Measurements from ENCODE around the gene ASAP2. TPM values are rescaled to one million over a fixed set of nuclear protein-coding genes. Genes with fewer than 3 reads are reported as not detected.
"Not testable (repeated sequence)": the region's sequence is repeated elsewhere in the genome, so short reads cannot be mapped to it uniquely, and the experiment has no call there.

The ASAP2 gene
- total RNA-seq, 1 donor from 2014 or later: 58.0 TPM

- DNase-seq: no peak
Observed at GRCh38 chr2:9256147-9256546, 49.5 kb downstream of the ASAP2 start.

GRCh38 chr2:9256570-9257043 is 50.0 kb downstream of the ASAP2 start:
- DNase-seq: peak; percentile 56

- no peak for DNase-seq
Observed at GRCh38 chr2:9258501-9258900, 51.9 kb downstream of the ASAP2 start.

GRCh38 chr2:9258953-9259399 is 52.4 kb downstream of the ASAP2 start:
- DNase-seq: peak; percentile 49

- peak; percentile 58 for DNase-seq
Observed at GRCh38 chr2:9260464-9260918, 53.9 kb downstream of the ASAP2 start.

GRCh38 chr2:9261231-9261883 is 54.7 kb downstream of the ASAP2 start:
- DNase-seq: no peak

- peak; percentile 95 for DNase-seq
Observed at GRCh38 chr2:9262671-9263171, 56.1 kb downstream of the ASAP2 start.

- DNase-seq: peak; percentile 56
Observed at GRCh38 chr2:9263428-9263827, 56.8 kb downstream of the ASAP2 start.

GRCh38 chr2:9264301-9264700 is 57.7 kb downstream of the ASAP2 start:
- no peak for DNase-seq

GRCh38 chr2:9266711-9267110 is 60.1 kb downstream of the ASAP2 start:
- DNase-seq: no peak

- DNase-seq: not testable (repeated sequence)
Observed at GRCh38 chr2:9267286-9267685, 60.7 kb downstream of the ASAP2 start.

GRCh38 chr2:9268301-9269080 is 61.9 kb downstream of the ASAP2 start:
- DNase-seq: no peak

- no peak for DNase-seq
Observed at GRCh38 chr2:9269295-9269694, 62.7 kb downstream of the ASAP2 start.

- DNase-seq: no peak
Observed at GRCh38 chr2:9269695-9270360, 63.2 kb downstream of the ASAP2 start.

GRCh38 chr2:9271091-9271490 is 64.5 kb downstream of the ASAP2 start:
- DNase-seq: no peak

- no peak for DNase-seq
Observed at GRCh38 chr2:9271691-9272090, 65.1 kb downstream of the ASAP2 start.

- DNase-seq: no peak
Observed at GRCh38 chr2:9273486-9274130, 67.0 kb downstream of the ASAP2 start.

- peak; percentile 61 for DNase-seq
Observed at GRCh38 chr2:9274701-9275343, 68.2 kb downstream of the ASAP2 start.

GRCh38 chr2:9275399-9275798 is 68.8 kb downstream of the ASAP2 start:
- DNase-seq: no peak

GRCh38 chr2:9276074-9276473 is 69.5 kb downstream of the ASAP2 start:
- no peak for DNase-seq

GRCh38 chr2:9276901-9277451 is 70.4 kb downstream of the ASAP2 start:
- no peak for DNase-seq

GRCh38 chr2:9278439-9278838 is 71.8 kb downstream of the ASAP2 start:
- no peak for DNase-seq
